22Rv1 (cell line): ENCODE data around the gene MAP4K1.

ENCODE experiments used
- H3K27ac ChIP-seq: fragments of 450-650 bp; 2 replicates; pipeline ENCODE4 v1.5.1; 2017
- CTCF ChIP-seq: fragments of 450-650 bp; IDR thresholded peaks from 2 replicates; pipeline ENCODE4 v1.5.1; 2017; ENCODE audit warnings: mild to moderate bottlenecking
- ZFX ChIP-seq: fragments of 450-650 bp; IDR thresholded peaks from 2 replicates; pipeline ENCODE4 v1.6.1; 2017; ENCODE audit warnings: antibody characterized with exemption, borderline replicate concordance

Gene MAP4K1

GRCh38 chr19:38543807-38544568 is 73.8 kb downstream of the MAP4K1 start:
- TF ChIP-seq ZFX (no peak), CTCF (peak; percentile 79; the same call in 1 of the 2 replicates)
- H3K27ac ChIP-seq, result peak overlapping the region; percentile 81

GRCh38 chr19:38543286-38543806 is 74.4 kb downstream of the MAP4K1 start:
- H3K27ac ChIP-seq, result peak overlapping the region; percentile 81
- TF ChIP-seq CTCF (no peak), ZFX (no peak)

- no peak overlapping the region for H3K27ac ChIP-seq
- TF ChIP-seq ZFX, result no peak
Measured at GRCh38 chr19:38542040-38542439, 75.7 kb downstream of the MAP4K1 start.

GRCh38 chr19:38539751-38540150 is 78.0 kb downstream of the MAP4K1 start:
- TF ChIP-seq ZFX, result no peak
- no peak for TF ChIP-seq CTCF
- no peak overlapping the region for H3K27ac ChIP-seq

GRCh38 chr19:38538793-38539528 is 78.8 kb downstream of the MAP4K1 start:
- TF ChIP-seq CTCF (no peak), ZFX (no peak)
- no peak overlapping the region for H3K27ac ChIP-seq

GRCh38 chr19:38538386-38538785 is 79.4 kb downstream of the MAP4K1 start:
- TF ChIP-seq ZFX, result no peak
- no peak overlapping the region for H3K27ac ChIP-seq
